Measurements from ENCODE around the gene DIS3L. TPM values are rescaled to one million over a fixed set of nuclear protein-coding genes. Genes with fewer than 3 reads are reported as not detected.

DIS3L gene
- total RNA-seq, 1 experiment from 2014 or later, result 31.1 TPM

DNA sequence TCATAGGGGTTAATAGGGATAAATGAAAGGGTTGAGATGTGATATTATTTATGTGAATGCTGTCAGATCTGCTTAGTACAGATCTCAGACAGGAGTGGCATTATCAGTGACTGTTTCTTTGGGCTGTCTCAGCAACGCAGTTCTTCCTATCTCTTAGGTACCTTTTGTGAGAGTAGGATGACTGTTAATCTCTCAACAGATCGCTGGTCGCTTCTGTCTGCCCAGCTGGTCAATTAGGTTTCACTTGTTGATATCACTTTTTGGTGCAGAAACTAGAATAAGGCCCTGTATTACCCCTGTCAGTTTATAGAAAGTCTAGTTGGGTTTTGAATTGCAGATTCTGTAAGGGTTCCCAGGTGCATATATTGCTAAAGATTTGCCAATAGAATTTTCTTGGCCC is 16.5 kb downstream of the DIS3L start:
- ATAC-seq, result no peak
- TF ChIP-seq, protein P1, sequence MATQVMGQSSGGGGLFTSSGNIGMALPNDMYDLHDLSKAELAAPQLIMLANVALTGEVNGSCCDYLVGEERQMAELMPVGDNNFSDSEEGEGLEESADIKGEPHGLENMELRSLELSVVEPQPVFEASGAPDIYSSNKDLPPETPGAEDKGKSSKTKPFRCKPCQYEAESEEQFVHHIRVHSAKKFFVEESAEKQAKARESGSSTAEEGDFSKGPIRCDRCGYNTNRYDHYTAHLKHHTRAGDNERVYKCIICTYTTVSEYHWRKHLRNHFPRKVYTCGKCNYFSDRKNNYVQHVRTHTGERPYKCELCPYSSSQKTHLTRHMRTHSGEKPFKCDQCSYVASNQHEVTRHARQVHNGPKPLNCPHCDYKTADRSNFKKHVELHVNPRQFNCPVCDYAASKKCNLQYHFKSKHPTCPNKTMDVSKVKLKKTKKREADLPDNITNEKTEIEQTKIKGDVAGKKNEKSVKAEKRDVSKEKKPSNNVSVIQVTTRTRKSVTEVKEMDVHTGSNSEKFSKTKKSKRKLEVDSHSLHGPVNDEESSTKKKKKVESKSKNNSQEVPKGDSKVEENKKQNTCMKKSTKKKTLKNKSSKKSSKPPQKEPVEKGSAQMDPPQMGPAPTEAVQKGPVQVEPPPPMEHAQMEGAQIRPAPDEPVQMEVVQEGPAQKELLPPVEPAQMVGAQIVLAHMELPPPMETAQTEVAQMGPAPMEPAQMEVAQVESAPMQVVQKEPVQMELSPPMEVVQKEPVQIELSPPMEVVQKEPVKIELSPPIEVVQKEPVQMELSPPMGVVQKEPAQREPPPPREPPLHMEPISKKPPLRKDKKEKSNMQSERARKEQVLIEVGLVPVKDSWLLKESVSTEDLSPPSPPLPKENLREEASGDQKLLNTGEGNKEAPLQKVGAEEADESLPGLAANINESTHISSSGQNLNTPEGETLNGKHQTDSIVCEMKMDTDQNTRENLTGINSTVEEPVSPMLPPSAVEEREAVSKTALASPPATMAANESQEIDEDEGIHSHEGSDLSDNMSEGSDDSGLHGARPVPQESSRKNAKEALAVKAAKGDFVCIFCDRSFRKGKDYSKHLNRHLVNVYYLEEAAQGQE (IDR thresholded peaks at IDR 0.05; ENCODE audit: insufficient read depth in 1 of 2, low read depth in 2 of 2, low read length in 1 of 2), result no peak
- TF ChIP-seq TCF7L2 (IDR thresholded peaks at IDR 0.05; ENCODE audit: low read depth, low read length) (no peak), SIN3A (IDR thresholded peaks at IDR 0.05; ENCODE audit: borderline replicate concordance, insufficient read depth, low read depth, low read length) (no peak), POLR2AphosphoS5 (IDR thresholded peaks at IDR 0.05; ENCODE audit: low read depth, low read length) (no peak)
- TF ChIP-seq, protein P2, sequence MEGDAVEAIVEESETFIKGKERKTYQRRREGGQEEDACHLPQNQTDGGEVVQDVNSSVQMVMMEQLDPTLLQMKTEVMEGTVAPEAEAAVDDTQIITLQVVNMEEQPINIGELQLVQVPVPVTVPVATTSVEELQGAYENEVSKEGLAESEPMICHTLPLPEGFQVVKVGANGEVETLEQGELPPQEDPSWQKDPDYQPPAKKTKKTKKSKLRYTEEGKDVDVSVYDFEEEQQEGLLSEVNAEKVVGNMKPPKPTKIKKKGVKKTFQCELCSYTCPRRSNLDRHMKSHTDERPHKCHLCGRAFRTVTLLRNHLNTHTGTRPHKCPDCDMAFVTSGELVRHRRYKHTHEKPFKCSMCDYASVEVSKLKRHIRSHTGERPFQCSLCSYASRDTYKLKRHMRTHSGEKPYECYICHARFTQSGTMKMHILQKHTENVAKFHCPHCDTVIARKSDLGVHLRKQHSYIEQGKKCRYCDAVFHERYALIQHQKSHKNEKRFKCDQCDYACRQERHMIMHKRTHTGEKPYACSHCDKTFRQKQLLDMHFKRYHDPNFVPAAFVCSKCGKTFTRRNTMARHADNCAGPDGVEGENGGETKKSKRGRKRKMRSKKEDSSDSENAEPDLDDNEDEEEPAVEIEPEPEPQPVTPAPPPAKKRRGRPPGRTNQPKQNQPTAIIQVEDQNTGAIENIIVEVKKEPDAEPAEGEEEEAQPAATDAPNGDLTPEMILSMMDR (IDR thresholded peaks at IDR 0.05), result no peak
- Histone ChIP-seq H3K9me3 (ENCODE audit: control insufficient read depth, insufficient read depth, low read depth, low read length) (no peaks in the 10 kb centered on the region), H3K4me1 (ENCODE audit: control insufficient read depth, insufficient read depth, low read length) (no peaks in the 10 kb centered on the region), H3K4me3 (ENCODE audit: low read depth in 2 of 2, low read length in 2 of 2) (no peak overlapping the region), H3K27ac (ENCODE audit: low read length) (no peak overlapping the region), H3K27me3 (ENCODE audit: control insufficient read depth, insufficient read depth, low read length) (no peaks in the 10 kb centered on the region), H3K36me3 (ENCODE audit: control insufficient read depth, insufficient read depth, low read length) (peaks cover 2% of the 10 kb centered on the region; the same call in 1 of the 2 replicates)
- no TSS peak for BruUV-seq (replicated peaks)
- ChIA-PET POLR2A (no interaction called here), CTCF (no interaction called here)
- no peak for DNase-seq (ENCODE audit: low read depth, low spot score)
- in situ Hi-C loops (cut with HindIII; ENCODE audit: low pct_unique_long_range_greater_than_20kb, low sequenced_read_pairs), result no loop called here
- intact Hi-C loops (cut with micrococcal nuclease; ENCODE audit: unreplicated experiment), result no loop called here

DNA sequence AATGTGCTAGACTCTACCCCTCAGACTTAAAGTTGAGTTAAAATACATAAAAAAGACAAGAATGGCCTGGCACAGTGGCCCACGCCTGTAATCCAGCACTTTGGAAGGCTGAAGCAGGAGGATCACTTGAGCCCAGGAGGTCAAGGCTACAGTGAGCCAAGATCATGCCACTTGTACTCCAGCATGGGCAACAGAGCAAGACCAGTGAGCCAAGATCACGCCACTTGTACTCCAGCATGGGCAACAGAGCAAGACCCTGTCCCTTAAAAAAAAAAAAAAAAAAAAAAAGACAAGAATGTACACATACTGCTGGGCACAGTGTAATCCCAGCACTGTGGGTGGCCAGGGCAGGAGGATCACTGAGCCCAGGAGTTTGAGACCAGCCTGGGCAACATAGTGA is 17.4 kb downstream of the DIS3L start:
- H3K36me3 ChIP-seq (ENCODE audit: control insufficient read depth, insufficient read depth, low read length), result peaks cover 2% of the 10 kb centered on the region; the same call in 1 of the 2 replicates
- H3K9me3 ChIP-seq (ENCODE audit: control insufficient read depth, insufficient read depth, low read depth, low read length), result no peaks in the 10 kb centered on the region
- DNase-seq (ENCODE audit: low read depth, low spot score) (no peak), ATAC-seq (no peak)
- CTCF ChIA-PET, result no interaction called here
- BruUV-seq (replicated peaks), result no TSS peak
- POLR2A ChIA-PET, result no interaction called here
- intact Hi-C loops (cut with micrococcal nuclease; ENCODE audit: unreplicated experiment) (no loop called here), in situ Hi-C loops (cut with HindIII; ENCODE audit: low pct_unique_long_range_greater_than_20kb, low sequenced_read_pairs) (no loop called here)
- H3K4me3 ChIP-seq (ENCODE audit: low read depth in 2 of 2, low read length in 2 of 2), result no peak overlapping the region
- no peak overlapping the region for H3K27ac ChIP-seq (ENCODE audit: low read length)
- H3K4me1 ChIP-seq (ENCODE audit: control insufficient read depth, insufficient read depth, low read length), result no peaks in the 10 kb centered on the region
- no peaks in the 10 kb centered on the region for H3K27me3 ChIP-seq (ENCODE audit: control insufficient read depth, insufficient read depth, low read length)
- TF ChIP-seq POLR2AphosphoS5 (IDR thresholded peaks at IDR 0.05; ENCODE audit: low read depth, low read length), result no peak
- no peak for TF ChIP-seq SIN3A (IDR thresholded peaks at IDR 0.05; ENCODE audit: borderline replicate concordance, insufficient read depth, low read depth, low read length)
- TF ChIP-seq TCF7L2 (IDR thresholded peaks at IDR 0.05; ENCODE audit: low read depth, low read length), result no peak

DNA sequence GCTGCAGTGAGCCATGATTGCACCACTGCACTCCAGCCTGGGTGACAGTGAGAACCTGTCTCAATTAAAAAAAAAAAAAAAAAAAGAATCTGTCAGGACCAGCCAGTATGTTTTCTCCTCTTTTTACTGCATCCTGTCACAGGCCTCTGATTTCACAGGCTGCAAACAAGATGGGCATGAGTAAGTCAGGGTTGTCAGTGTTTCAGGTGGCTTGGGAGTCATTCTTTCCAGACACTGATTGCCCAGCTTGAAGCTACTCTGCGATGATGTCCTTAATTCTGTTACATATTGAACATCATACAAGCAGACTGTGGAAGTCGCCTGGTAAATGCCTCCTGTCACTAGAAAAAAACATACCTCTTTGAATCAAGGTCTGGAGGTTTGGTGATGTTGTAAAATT is 18.8 kb downstream of the DIS3L start:
- no peaks in the 10 kb centered on the region for H3K4me1 ChIP-seq (ENCODE audit: control insufficient read depth, insufficient read depth, low read length)
- BruUV-seq (replicated peaks), result no TSS peak
- ATAC-seq (no peak), DNase-seq (ENCODE audit: low read depth, low spot score) (no peak)
- in situ Hi-C loops (cut with HindIII; ENCODE audit: low pct_unique_long_range_greater_than_20kb, low sequenced_read_pairs), result no loop called here
- intact Hi-C loops (cut with micrococcal nuclease; ENCODE audit: unreplicated experiment), result no loop called here
- TF ChIP-seq TCF7L2 (IDR thresholded peaks at IDR 0.05; ENCODE audit: low read depth, low read length) (no peak), POLR2AphosphoS5 (IDR thresholded peaks at IDR 0.05; ENCODE audit: low read depth, low read length) (no peak), SIN3A (IDR thresholded peaks at IDR 0.05; ENCODE audit: borderline replicate concordance, insufficient read depth, low read depth, low read length) (no peak)
- TF ChIP-seq, protein P1 (IDR thresholded peaks at IDR 0.05; ENCODE audit: insufficient read depth in 1 of 2, low read depth in 2 of 2, low read length in 1 of 2), result no peak
- TF ChIP-seq, protein P2 (IDR thresholded peaks at IDR 0.05), result no peak
- POLR2A ChIA-PET, result no interaction called here
- CTCF ChIA-PET, result no interaction called here
- H3K27me3 ChIP-seq (ENCODE audit: control insufficient read depth, insufficient read depth, low read length), result no peaks in the 10 kb centered on the region
- no peaks in the 10 kb centered on the region for H3K9me3 ChIP-seq (ENCODE audit: control insufficient read depth, insufficient read depth, low read depth, low read length)
- peaks cover 2% of the 10 kb centered on the region; the same call in 1 of the 2 replicates for H3K36me3 ChIP-seq (ENCODE audit: control insufficient read depth, insufficient read depth, low read length)
- no peak overlapping the region for H3K27ac ChIP-seq (ENCODE audit: low read length)
- H3K4me3 ChIP-seq (ENCODE audit: low read depth in 2 of 2, low read length in 2 of 2), result no peak overlapping the region

All from Panc1 (cell line).